SU-DHL-6 (cell line): ENCODE measurements around the gene KIF12.

ENCODE experiments used
- H2AFZ ChIP-seq: fragments of 200-600 bp; sonication (generic); 2 replicates; pipeline ENCODE4 v1.6.1; 2014; ENCODE audit warnings: low read depth, mild to moderate bottlenecking, moderate library complexity, mixed read lengths, antibody characterized with exemption, low read length; ENCODE audit not compliant: severe bottlenecking
- H3F3A ChIP-seq: fragments of 200-600 bp; shearing (Covaris generic); 2 replicates; pipeline ENCODE4 v1.6.0; 2016; ENCODE audit warnings: antibody characterized with exemption, mild to moderate bottlenecking; ENCODE audit not compliant: insufficient read depth
- H3K27ac ChIP-seq: fragments of 200-600 bp; sonication (generic); 2 replicates; pipeline ENCODE4 v1.5.1; 2016; ENCODE audit warnings: low read depth, mild to moderate bottlenecking, low read length, moderate library complexity, mixed read lengths
- H3K27me3 ChIP-seq: fragments of 200-600 bp; sonication (generic), shearing (Covaris generic); 2 replicates; pipeline ENCODE4 v1.6.0; 2014; ENCODE audit warnings: mild to moderate bottlenecking, low read length
- H3K36me3 ChIP-seq: fragments of 200-600 bp; sonication (generic); 2 replicates; pipeline ENCODE4 v1.6.1; 2014; ENCODE audit warnings: mild to moderate bottlenecking, low read length, mixed read lengths
- H3K4me2 ChIP-seq: fragments of 300-600, 200-600 bp; shearing (Covaris generic), sonication (generic); 2 replicates; pipeline ENCODE4 v1.6.0; 2014; ENCODE audit warnings: low read length, low read depth, mild to moderate bottlenecking; ENCODE audit not compliant: poor library complexity, severe bottlenecking
- H3K4me3 ChIP-seq: fragments of 200-600 bp; sonication (generic); 2 replicates; pipeline ENCODE4 v1.5.1; 2014; ENCODE audit warnings: antibody characterized with exemption, low read length, mild to moderate bottlenecking, mixed read lengths; ENCODE audit not compliant: insufficient read depth, poor library complexity, severe bottlenecking
- H3K79me2 ChIP-seq: fragments of 200-600 bp; sonication (generic); 2 replicates; pipeline ENCODE4 v1.6.1; 2014; ENCODE audit warnings: mild to moderate bottlenecking, low read length, moderate library complexity; ENCODE audit not compliant: insufficient read depth
- H3K9ac ChIP-seq: fragments of 200-600 bp; sonication (generic); 2 replicates; pipeline ENCODE4 v1.7.0; 2014; ENCODE audit warnings: mild to moderate bottlenecking, low read length
- H3K9me2 ChIP-seq: fragments of 200-600 bp; sonication (generic); replicated peaks from 2 replicates; pipeline ENCODE4 v1.6.1; 2014; ENCODE audit warnings: low read length; ENCODE audit not compliant: insufficient read depth
- H3K9me3 ChIP-seq: fragments of 200-600 bp; sonication (generic); 2 replicates; pipeline ENCODE4 v1.6.1; 2014; ENCODE audit warnings: low read length, mixed read lengths; ENCODE audit not compliant: insufficient read depth
- H4K20me1 ChIP-seq: fragments of 200-600 bp; sonication (generic); 2 replicates; pipeline ENCODE4 v1.6.1; 2014; ENCODE audit warnings: low read depth, mild to moderate bottlenecking, antibody characterized with exemption, low read length, moderate library complexity, mixed read lengths
- EZH2phosphoT487 ChIP-seq: fragments of 200-600 bp; sonication (generic), shearing (Covaris generic); conservative IDR thresholded peaks from 2 replicates; pipeline ENCODE4 v1.6.1; 2018; ENCODE audit warnings: mild to moderate bottlenecking, antibody characterized with exemption, low read length, moderate library complexity, mixed read lengths
- TF ChIP-seq, protein P1 (sequence below): fragments of 200-600 bp; sonication (generic); IDR thresholded peaks from one replicate; pipeline ENCODE4 v1.5.1; 2017; ENCODE audit warnings: antibody characterized with exemption, mild to moderate bottlenecking, low read length, moderate library complexity; ENCODE audit not compliant: insufficient read depth, poor library complexity, severe bottlenecking

KIF12 gene

GRCh38 chr9:114077162-114077837, 21.8 kb downstream of the KIF12 start:
- Histone ChIP-seq H3K4me3 (no peak overlapping the region), H3F3A (no peaks in the 10 kb centered on the region), H3K9ac (no peak overlapping the region), H3K79me2 (no peaks in the 10 kb centered on the region), H4K20me1 (no peaks in the 10 kb centered on the region), H3K36me3 (no peaks in the 10 kb centered on the region), H3K4me2 (no peak overlapping the region), H3K27me3 (no peaks in the 10 kb centered on the region), H2AFZ (no peak overlapping the region), H3K9me3 (no peaks in the 10 kb centered on the region), H3K27ac (no peak overlapping the region), H3K9me2 (no peaks in the 10 kb centered on the region)
- TF ChIP-seq, protein P1, sequence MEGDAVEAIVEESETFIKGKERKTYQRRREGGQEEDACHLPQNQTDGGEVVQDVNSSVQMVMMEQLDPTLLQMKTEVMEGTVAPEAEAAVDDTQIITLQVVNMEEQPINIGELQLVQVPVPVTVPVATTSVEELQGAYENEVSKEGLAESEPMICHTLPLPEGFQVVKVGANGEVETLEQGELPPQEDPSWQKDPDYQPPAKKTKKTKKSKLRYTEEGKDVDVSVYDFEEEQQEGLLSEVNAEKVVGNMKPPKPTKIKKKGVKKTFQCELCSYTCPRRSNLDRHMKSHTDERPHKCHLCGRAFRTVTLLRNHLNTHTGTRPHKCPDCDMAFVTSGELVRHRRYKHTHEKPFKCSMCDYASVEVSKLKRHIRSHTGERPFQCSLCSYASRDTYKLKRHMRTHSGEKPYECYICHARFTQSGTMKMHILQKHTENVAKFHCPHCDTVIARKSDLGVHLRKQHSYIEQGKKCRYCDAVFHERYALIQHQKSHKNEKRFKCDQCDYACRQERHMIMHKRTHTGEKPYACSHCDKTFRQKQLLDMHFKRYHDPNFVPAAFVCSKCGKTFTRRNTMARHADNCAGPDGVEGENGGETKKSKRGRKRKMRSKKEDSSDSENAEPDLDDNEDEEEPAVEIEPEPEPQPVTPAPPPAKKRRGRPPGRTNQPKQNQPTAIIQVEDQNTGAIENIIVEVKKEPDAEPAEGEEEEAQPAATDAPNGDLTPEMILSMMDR = no peak

- H3K9ac ChIP-seq = no peak overlapping the region
- H2AFZ ChIP-seq = no peak overlapping the region
- no peaks in the 10 kb centered on the region; the same call in 1 of the 2 replicates for H3K9me3 ChIP-seq
- H3K4me2 ChIP-seq = no peak overlapping the region
- no peaks in the 10 kb centered on the region for H3K9me2 ChIP-seq
- no peaks in the 10 kb centered on the region for H3K36me3 ChIP-seq
- H3K27me3 ChIP-seq = no peaks in the 10 kb centered on the region
- no peaks in the 10 kb centered on the region for H4K20me1 ChIP-seq
- no peaks in the 10 kb centered on the region for H3K79me2 ChIP-seq
- H3K4me3 ChIP-seq = no peak overlapping the region
- no peak overlapping the region for H3K27ac ChIP-seq
- no peaks in the 10 kb centered on the region for H3F3A ChIP-seq
- TF ChIP-seq EZH2phosphoT487 = no peak
- TF ChIP-seq, protein P1 = no peak
Observed at GRCh38 chr9:114076237-114077161, 22.6 kb downstream of the KIF12 start.

DNA sequence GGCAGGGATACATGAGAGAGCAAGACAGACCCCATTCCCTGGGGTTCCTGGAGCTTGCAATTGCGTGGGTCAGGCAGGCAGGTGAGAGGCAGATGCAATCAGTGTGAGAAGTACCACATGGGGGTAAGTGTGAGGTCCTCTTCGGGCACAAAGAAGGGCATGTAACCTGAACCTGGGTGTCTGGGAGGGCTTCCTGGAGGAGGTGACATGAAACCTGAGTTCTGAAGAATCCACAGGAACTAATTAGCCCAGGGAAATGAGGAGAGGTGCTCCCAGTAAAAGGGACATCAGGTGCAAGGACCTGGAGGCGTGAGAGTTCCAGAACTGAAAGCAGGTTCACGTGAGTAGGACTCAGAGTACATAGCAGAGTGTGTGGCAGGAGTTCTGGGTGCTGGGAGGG, 23.5 kb downstream of the KIF12 start:
- H3K4me2 ChIP-seq = no peak overlapping the region

More for the DNA sequence above, 23.5 kb downstream of the KIF12 start:
- H3K79me2 ChIP-seq = no peaks in the 10 kb centered on the region
- no peak overlapping the region for H3K27ac ChIP-seq
- H3K9ac ChIP-seq = no peak overlapping the region
- H3K4me3 ChIP-seq = no peak overlapping the region
- TF ChIP-seq, protein P1 = no peak
- no peak for TF ChIP-seq EZH2phosphoT487
- H3K9me3 ChIP-seq = no peaks in the 10 kb centered on the region; the same call in 1 of the 2 replicates
- no peaks in the 10 kb centered on the region for H3K36me3 ChIP-seq
- H3F3A ChIP-seq = no peaks in the 10 kb centered on the region
- H4K20me1 ChIP-seq = no peaks in the 10 kb centered on the region
- no peaks in the 10 kb centered on the region for H3K9me2 ChIP-seq
- no peak overlapping the region for H2AFZ ChIP-seq
- H3K27me3 ChIP-seq = no peaks in the 10 kb centered on the region
